ENCODE results near the gene CXADR.

GRCh38 chr21:17548262-17548661, 35.4 kb downstream of the CXADR start:
- TF ChIP-seq POLR2AphosphoS5 (IDR thresholded peaks at IDR 0.05; ENCODE audit: low read depth, low read length) (no peak), SIN3A (IDR thresholded peaks at IDR 0.05; ENCODE audit: borderline replicate concordance, insufficient read depth, low read length) (no peak), FOXP2 (optimal IDR thresholded peaks at IDR 0.05; ENCODE audit: borderline replicate concordance, extremely low read depth, extremely low read length, insufficient read depth) (no peak), REST (IDR thresholded peaks at IDR 0.05; ENCODE audit: insufficient read depth in 1 of 2, low read depth in 2 of 2, low read length in 2 of 2) (no peak), TAF1 (IDR thresholded peaks at IDR 0.05; ENCODE audit: borderline replicate concordance, insufficient read depth, low read length) (no peak)
